COLO829 (cell line): ENCODE results near the gene COL9A1.

Source experiments
- DNase-seq: peaks from one replicate; pipeline ENCODE4 v3.0.0; 2012; ENCODE audit warnings: low spot score

The COL9A1 gene

GRCh38 chr6:70286905-70287304 is 16.0 kb downstream of the COL9A1 start:
- no peak for DNase-seq

- no peak for DNase-seq
These were observed 17.7 kb downstream of the COL9A1 start for GRCh38 chr6:70285201-70285600.

DNA sequence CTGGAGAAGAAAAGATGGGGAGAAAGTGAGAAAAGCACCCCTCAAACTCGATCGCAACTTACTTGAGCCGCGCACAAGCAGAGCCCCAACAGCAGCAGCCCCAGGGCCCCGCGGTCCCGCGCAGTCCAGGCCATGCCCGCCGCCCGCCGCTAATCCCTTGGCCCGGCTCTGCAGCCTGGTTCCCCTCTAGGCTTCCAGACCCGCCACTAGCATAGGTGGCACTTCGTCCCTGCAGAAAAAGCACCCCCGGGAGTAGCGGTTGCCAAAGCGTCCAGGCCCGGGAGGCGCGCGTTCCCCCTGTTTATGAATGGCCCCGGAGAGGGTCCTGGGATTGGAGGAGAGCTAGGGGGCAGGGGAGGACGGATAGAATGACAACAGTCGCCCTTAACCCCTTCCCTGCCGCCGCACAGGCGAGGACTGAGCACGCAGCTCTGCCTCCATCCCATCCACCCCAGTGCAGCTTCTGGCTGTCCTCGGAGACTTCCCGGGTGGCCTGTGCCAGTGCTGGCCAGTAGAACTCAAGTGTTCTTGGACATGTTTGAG is 19.9 kb downstream of the COL9A1 start:
- DNase-seq, result no peak

- DNase-seq, result no peak
These were observed 20.5 kb downstream of the COL9A1 start for GRCh38 chr6:70282312-70282918.

GRCh38 chr6:70281923-70282311 is 21.0 kb downstream of the COL9A1 start:
- peak; percentile 35 for DNase-seq

DNA sequence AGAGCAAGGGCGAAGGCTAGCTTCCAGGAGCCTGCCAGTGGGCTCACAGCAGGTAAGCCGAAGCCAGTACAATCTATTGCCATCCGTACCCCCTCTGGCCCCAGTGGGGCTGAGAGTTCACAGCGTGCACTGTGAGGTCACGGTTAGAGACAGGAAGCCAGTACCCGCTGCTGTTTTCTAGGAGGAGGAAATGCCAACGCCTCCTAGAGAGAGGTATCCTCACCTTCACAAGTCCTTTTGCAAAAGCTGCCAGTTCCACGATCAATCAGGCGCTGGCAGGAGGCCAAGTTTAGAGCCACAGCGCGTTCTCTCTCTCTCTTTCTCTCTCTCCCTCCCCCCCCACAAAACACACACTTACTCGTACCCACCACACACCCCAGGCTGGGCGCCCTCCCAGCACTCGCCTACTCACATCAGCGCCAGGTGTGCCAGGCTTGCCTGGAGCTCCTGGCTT is 22.5 kb downstream of the COL9A1 start:
- DNase-seq, result no peak

GRCh38 chr6:70277470-70277869 is 25.4 kb downstream of the COL9A1 start:
- no peak for DNase-seq

DNA sequence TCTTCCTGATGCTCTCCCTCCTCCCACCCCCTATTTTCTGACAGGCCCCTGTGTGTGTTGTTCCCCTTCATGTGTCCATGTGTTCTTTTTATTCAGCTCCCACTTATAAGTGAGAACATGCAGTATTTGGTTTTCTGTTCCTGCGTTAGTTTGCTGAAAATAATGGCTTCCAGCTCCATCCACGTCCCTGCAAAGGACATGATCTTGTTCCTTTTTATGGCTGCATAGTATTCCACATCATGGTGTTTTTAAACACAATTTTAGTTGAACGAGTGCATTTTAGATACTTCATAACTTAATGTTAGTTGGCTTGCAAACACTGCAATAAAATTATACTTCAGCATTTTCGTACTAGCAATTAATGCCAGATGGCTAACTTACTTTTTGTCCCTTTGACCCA is 28.5 kb downstream of the COL9A1 start:
- DNase-seq, result no peak

GRCh38 chr6:70272071-70272470 is 30.8 kb downstream of the COL9A1 start:
- DNase-seq, result no peak

- DNase-seq, result no peak
These were observed 32.4 kb downstream of the COL9A1 start for GRCh38 chr6:70270287-70271005.

- DNase-seq, result no peak
These were observed 36.7 kb downstream of the COL9A1 start for GRCh38 chr6:70266142-70266541.

DNA sequence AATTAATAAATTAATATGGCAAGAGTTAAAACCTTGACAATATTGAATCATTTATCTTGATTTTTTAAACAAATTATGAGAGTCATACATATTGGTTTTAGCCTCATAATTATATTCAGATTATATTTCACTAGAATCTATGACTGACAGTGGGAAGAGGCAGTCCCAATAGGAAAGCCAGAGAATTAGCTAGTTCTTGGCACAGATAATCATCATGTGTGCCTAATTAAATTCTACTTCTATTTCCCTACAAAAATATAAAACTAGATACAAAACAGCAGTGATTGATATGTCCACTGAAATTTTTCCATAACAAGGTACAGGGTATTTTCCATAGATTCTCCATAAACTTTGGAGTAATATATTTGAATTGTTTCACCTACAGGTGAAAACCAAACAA is 38.6 kb downstream of the COL9A1 start:
- no peak for DNase-seq

DNA sequence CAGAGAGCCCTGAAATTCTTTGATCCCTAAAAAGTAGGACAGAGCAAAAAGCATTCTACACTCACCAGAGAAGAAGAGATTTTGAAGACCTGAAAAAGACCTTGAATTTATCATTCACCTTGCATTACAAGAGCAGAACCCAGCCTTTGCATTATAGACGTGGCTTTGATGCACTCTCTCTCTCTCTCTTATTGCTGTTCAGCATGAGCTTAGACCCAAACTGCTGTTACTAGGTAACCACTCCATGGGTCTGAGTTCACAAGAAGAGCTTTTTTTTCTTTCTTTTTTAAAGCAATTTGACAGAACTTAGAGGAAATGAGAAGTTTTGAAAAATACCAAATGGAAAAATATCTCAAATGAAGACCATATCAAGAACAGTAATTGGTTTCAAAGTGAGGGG is 44.4 kb downstream of the COL9A1 start:
- DNase-seq, result no peak

DNA sequence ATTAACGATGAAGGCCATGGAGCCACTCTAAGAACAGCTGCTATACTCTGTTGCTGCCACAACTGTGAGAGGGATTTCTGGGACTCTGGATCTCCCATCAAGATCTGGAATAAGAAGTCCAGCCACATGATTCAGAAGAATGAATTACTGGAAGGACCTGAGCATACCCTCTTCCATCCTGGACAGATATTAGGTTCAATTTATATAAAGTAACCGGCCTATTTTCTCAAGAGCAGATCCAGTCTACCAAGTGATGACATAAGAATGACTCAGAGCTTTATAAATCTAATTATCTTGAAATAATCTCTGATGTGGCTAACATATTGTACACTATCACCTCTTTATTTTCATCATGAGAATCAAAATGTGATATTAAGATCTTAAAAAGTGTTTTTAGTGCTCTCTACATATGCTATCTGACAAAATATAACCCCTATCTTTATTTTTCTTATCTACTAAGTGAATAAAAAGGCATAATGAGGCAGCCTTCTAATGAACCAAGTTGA is 45.1 kb downstream of the COL9A1 start:
- DNase-seq, result no peak

DNA sequence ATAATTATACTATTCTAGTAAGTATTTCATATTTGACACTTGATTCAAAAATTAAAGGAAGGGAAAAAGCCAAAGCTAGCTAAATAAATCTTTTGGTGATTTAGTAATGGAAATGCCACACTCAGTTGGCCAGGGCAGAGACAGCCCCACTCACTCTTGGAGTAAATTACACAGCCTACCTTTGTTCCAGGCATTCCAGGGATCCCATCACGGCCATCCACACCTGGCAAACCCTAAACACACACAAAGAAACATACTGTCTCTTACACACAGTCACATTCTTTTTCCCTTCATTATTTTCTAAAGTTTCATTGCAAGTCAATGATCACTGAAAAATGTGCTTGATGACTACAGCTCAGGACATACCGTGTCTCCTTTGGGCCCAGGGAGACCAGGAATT is 48.1 kb downstream of the COL9A1 start:
- no peak for DNase-seq

- no peak for DNase-seq
These were observed 49.0 kb downstream of the COL9A1 start for GRCh38 chr6:70253923-70254322.

GRCh38 chr6:70252604-70253003 is 50.3 kb downstream of the COL9A1 start:
- DNase-seq, result no peak

DNA sequence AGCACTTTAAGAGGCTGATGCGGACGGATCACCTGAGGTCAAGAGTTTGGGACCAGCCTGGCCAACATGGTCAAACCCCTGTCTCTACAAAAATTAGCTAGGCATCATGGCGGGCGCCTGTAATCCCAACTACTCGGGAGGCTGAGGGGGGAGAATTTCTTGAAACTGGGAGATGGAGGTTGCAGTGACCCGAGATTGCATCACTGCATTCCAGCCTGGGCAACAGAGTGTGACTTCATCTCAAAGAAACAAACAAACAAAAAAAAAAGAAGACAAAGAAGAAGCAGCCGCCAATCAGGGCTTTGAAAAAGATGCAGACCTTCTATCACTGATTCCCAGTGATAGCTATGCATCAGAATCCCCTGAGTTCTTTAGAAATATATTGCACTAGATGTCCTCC is 56.8 kb downstream of the COL9A1 start:
- no peak for DNase-seq

- DNase-seq, result no peak
These were observed 60.9 kb downstream of the COL9A1 start for GRCh38 chr6:70241991-70242420.

- no peak for DNase-seq
These were observed 61.9 kb downstream of the COL9A1 start for GRCh38 chr6:70241031-70241430.

DNA sequence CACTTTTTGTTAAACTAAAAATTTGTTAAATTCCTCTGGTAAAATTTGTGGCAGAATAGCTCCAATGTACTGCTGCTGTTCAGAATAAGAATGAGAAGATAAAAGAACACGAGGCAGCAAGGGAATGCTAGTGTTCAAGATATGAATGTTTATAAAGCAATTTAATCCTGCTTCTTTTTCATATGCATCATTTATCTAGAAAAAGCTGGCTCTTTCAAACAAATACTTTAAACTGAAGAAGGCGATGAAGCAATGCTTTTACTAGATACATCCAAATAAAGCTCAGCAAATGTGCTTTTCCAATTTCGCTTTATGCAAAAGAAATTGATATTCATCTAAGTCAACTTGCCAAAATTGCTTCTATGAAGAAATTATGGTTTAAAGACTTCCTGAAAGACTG is 66.5 kb downstream of the COL9A1 start:
- DNase-seq, result no peak

- no peak for DNase-seq
These were observed 68.2 kb downstream of the COL9A1 start for GRCh38 chr6:70234561-70235236.

DNA sequence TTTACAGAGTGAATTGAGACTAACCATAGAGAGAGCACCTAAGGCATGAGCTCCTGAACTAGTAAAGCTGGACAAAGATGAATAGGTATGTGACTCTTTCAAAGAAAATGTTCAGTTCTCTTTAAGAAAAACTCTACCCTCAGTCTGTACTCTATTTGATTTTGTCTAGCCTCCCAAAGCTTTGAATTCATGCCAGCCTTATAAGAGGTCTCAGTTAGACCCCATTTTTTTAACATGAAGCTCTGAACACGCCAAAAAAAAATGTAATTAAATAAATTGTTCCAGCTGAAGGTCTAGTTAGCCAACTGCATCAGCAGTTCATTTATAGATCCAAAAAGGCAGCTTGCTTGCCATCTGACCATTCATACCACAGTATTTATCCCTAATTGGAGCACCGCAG is 71.6 kb downstream of the COL9A1 start:
- DNase-seq, result no peak
